Parathyroid adenoma (tissue), 2 donors: ENCODE data around the gene SLC22A3.

ENCODE experiments used
- H2AFZ ChIP-seq: fragments of 300-600 bp; sonication (generic); one replicate; pipeline ENCODE4 v1.7.0; 2017; ENCODE audit warnings: antibody characterized with exemption, mild to moderate bottlenecking
- H3K27ac ChIP-seq: fragments of 300-600 bp; sonication (generic); one replicate; pipeline ENCODE4 v1.7.0; 2017
- H3K27me3 ChIP-seq: fragments of 300-600 bp; sonication (generic); one replicate; pipeline ENCODE4 v1.7.0; 2017; ENCODE audit warnings: low read length; ENCODE audit not compliant: control insufficient read depth, insufficient read depth
- H3K36me3 ChIP-seq: fragments of 300-600 bp; sonication (generic); one replicate; pipeline ENCODE4 v1.7.0; 2017; ENCODE audit warnings: low read length; ENCODE audit not compliant: control insufficient read depth, insufficient read depth
- H3K4me1 ChIP-seq: fragments of 300-600 bp; sonication (generic); one replicate; pipeline ENCODE4 v1.7.0; 2017; ENCODE audit warnings: control low read depth
- H3K4me2 ChIP-seq: fragments of 300-600 bp; sonication (generic); one replicate; pipeline ENCODE4 v1.7.0; 2017; ENCODE audit warnings: low read length
- H3K4me3 ChIP-seq: fragments of 300-600 bp; sonication (generic); one replicate; pipeline ENCODE4 v1.7.0; 2017; ENCODE audit warnings: low read depth, low read length
- H3K79me2 ChIP-seq: fragments of 300-600 bp; sonication (generic); one replicate; pipeline ENCODE4 v1.7.0; 2017; ENCODE audit warnings: control low read depth
- H3K9ac ChIP-seq: fragments of 300-600 bp; sonication (generic); one replicate; pipeline ENCODE4 v1.7.0; 2017; ENCODE audit warnings: mild to moderate bottlenecking
- H3K9me3 ChIP-seq: fragments of 300-600 bp; sonication (generic); one replicate; pipeline ENCODE4 v1.7.0; 2017; ENCODE audit warnings: low read length; ENCODE audit not compliant: control insufficient read depth
- CTCF ChIP-seq: fragments of 300-600 bp; sonication (generic); IDR thresholded peaks from one replicate; pipeline ENCODE4 v1.7.0; 2017; ENCODE audit warnings: antibody characterized with exemption, mild to moderate bottlenecking
- donor health status: primary hyperparathyroidism.

The SLC22A3 gene

GRCh38 chr6:160417146-160417545 lies 69.0 kb downstream of the SLC22A3 start:
- no peak overlapping the region for H3K4me3 ChIP-seq
- H3K4me1 ChIP-seq = no peaks in the 10 kb centered on the region
- H3K9ac ChIP-seq = no peak overlapping the region
- no peaks in the 10 kb centered on the region for H3K36me3 ChIP-seq
- no peaks in the 10 kb centered on the region for H3K79me2 ChIP-seq
- H3K27me3 ChIP-seq = no peaks in the 10 kb centered on the region
- H3K27ac ChIP-seq = no peak overlapping the region
- no peak for TF ChIP-seq CTCF
- H2AFZ ChIP-seq = no peak overlapping the region
- no peaks in the 10 kb centered on the region for H3K9me3 ChIP-seq
- H3K4me2 ChIP-seq = no peak overlapping the region

DNA sequence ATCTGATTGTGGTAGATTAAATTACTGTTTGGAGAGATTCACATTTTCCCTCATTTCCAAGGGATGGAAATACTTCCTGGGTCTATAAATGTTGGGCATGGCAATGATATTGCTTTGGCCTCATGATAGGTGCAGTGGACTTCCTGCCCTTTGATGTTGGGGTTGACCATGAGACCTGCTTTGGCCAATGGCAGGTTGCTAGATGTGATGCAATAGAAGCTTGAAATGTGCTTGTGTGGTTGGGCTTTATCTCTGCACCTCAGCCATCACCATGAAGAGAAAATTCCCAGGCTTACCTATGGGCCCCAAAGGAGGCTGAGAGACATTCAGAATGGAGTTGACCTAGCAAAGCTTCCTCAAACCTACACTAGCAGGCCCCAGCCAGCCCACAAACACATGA lies 69.4 kb downstream of the SLC22A3 start:
- Histone ChIP-seq H3K27ac (no peak overlapping the region), H2AFZ (no peak overlapping the region)

DNA sequence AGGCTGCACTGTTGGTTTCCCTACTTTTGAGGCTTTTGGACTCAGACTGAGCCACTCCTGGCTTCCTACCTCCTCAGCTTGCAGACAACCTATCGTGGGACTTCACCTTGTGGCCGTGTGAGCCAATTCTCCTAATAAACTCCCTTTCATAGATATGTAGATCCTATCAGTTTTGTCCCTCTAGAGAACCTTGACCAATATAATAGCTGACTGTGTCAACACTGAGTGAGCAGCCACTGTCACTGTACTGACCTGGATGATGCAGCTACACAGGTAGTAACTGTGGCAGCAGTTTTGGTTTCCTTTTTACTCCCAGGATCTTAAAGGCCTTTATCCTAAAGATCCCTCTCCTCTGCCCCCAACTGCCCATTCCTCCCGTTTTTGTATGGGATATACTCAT lies 70.2 kb downstream of the SLC22A3 start:
- no peak for TF ChIP-seq CTCF
- Histone ChIP-seq H3K27ac (no peak overlapping the region), H3K27me3 (no peaks in the 10 kb centered on the region)

More for the DNA sequence above, 69.4 kb downstream of the SLC22A3 start:
- H3K4me2 ChIP-seq = no peak overlapping the region
- H3K4me1 ChIP-seq = no peaks in the 10 kb centered on the region
- no peaks in the 10 kb centered on the region for H3K79me2 ChIP-seq
- H3K9me3 ChIP-seq = no peaks in the 10 kb centered on the region
- H3K9ac ChIP-seq = no peak overlapping the region
- H3K4me3 ChIP-seq = no peak overlapping the region
- no peak for TF ChIP-seq CTCF
- no peaks in the 10 kb centered on the region for H3K27me3 ChIP-seq
- H3K36me3 ChIP-seq = no peaks in the 10 kb centered on the region

GRCh38 chr6:160419488-160419887 lies 71.3 kb downstream of the SLC22A3 start:
- Histone ChIP-seq H3K4me2 (no peak overlapping the region), H3K36me3 (no peaks in the 10 kb centered on the region), H3K27me3 (no peaks in the 10 kb centered on the region), H3K79me2 (no peaks in the 10 kb centered on the region), H3K27ac (no peak overlapping the region), H2AFZ (no peak overlapping the region), H3K9ac (no peak overlapping the region), H3K9me3 (no peaks in the 10 kb centered on the region), H3K4me1 (no peaks in the 10 kb centered on the region), H3K4me3 (no peak overlapping the region)
- no peak for TF ChIP-seq CTCF

More for the DNA sequence above, 70.2 kb downstream of the SLC22A3 start:
- no peaks in the 10 kb centered on the region for H3K9me3 ChIP-seq
- no peak overlapping the region for H3K4me2 ChIP-seq
- no peaks in the 10 kb centered on the region for H3K79me2 ChIP-seq
- H3K36me3 ChIP-seq = no peaks in the 10 kb centered on the region
- H3K4me3 ChIP-seq = no peak overlapping the region
- H3K9ac ChIP-seq = no peak overlapping the region
- H2AFZ ChIP-seq = no peak overlapping the region
- no peaks in the 10 kb centered on the region for H3K4me1 ChIP-seq

DNA sequence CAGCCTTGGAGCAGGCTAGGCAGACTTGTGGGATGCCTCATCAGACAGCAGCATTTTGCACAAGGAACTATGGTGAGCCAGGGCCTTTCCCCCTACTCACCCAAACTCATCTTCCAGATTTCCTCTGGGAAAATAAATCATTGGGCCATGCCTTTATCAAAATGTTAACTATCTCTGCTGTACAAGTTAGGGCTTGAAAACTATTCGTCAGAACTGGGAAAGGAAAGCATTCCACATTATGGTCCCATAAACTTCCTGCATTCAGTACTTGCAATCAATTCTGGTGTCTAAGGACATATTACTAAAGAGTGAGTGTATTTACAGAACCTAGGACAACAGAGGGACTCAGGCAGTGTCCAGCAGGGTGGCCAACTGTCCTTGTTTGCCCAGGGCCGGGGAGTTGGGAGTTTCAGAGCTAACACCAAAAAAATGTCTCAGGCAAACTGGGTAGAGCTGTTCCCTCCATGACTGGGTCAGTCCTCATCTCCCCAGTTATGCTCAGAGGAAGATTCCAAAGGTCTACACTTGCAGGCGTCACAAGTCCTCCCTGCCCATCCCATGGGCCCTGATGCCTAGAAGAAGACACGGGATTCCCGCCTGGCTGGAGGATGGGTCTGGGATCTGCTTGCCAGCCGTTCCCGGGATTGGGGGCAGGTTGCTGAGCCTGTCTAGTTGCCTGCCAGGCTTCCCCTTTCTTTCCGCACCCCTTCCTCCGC lies 72.2 kb downstream of the SLC22A3 start:
- Histone ChIP-seq H3K27ac (no peak overlapping the region), H3K9me3 (no peaks in the 10 kb centered on the region), H3K36me3 (no peaks in the 10 kb centered on the region), H3K4me3 (no peak overlapping the region), H3K4me2 (no peak overlapping the region), H3K4me1 (no peaks in the 10 kb centered on the region), H3K27me3 (no peaks in the 10 kb centered on the region), H3K9ac (no peak overlapping the region), H2AFZ (no peak overlapping the region), H3K79me2 (no peaks in the 10 kb centered on the region)
- no peak for TF ChIP-seq CTCF
